ENCODE results near the gene TIGD2. TPM values are rescaled to one million over a fixed set of nuclear protein-coding genes. Genes with fewer than 3 reads are reported as not detected.

The TIGD2 gene
- total and polyA plus RNA-seq, 2 of the 13 experiments (the other 11 are each of a cell fraction or from before 2014, with no cell fraction given) = 3.1 to 15.5 TPM

GRCh38 chr4:89111833-89112563, 665 bp downstream of the TIGD2 start:
- WGBS (ENCODE audit: low lambda C conversion rate) = under 1% methylated on average over 15 of the region's 15 CpGs
- in situ Hi-C loops (cut with HindIII; ENCODE audit: extremely low pct_ligation_motif_present, low pct_unique_long_range_greater_than_20kb) = loop anchor here (5.0 kb wide), 1 partner anchor 300 kb away; no protein-coding TSS in a partner anchor
- H3K79me2 ChIP-seq (ENCODE audit: insufficient read depth, low read length) = peaks cover 5% of the 10 kb centered on the region
- intact Hi-C loops (cut with micrococcal nuclease; ENCODE audit: unreplicated experiment) = loop anchor here (1.0 to 5.0 kb wide), 6 partner anchors 11 to 590 kb away; partner anchors contain the start of gene PYURF
- ATAC-seq = peak; percentile 82
- peaks cover 56% of the 10 kb centered on the region for H3K4me1 ChIP-seq (ENCODE audit: insufficient read depth, low read length)
- H3K4me2 ChIP-seq (ENCODE audit: low read depth, low read length) = peak overlapping the region; percentile 92
- DNase-seq (ENCODE audit: low spot score) = peak; percentile 97
- no peaks in the 10 kb centered on the region for H3K36me3 ChIP-seq (replicated peaks in 1 of 2; ENCODE audit: control insufficient read depth in 1 of 2, insufficient read depth in 2 of 2, low read length in 2 of 2)
- CTCF ChIA-PET (ENCODE audit: low intra/inter-chr PET ratio, low total read pairs) = interaction anchor here (0.9 to 1.2 kb wide), 2 partner anchors 47 to 293 kb away, joined by 3 to 4 read pairs; no protein-coding TSS in a partner anchor
- no peaks in the 10 kb centered on the region for H4K20me1 ChIP-seq (ENCODE audit: insufficient read depth, low read length)
- peaks cover 0 to 4% of the 10 kb centered on the region in 2 experiments; a peak in 1 of 5 replicates for H3K27me3 ChIP-seq (ENCODE audit: control insufficient read depth in 1 of 2, insufficient read depth in 2 of 2, low read length in 2 of 2)
- peak; percentile 92 for FAIRE-seq
- BruUV-seq (replicated peaks) = TSS peak; percentile 88
- POLR2A ChIA-PET = interaction anchor here (1.1 kb wide), 1 partner anchor 11 kb away, joined by 6 read pairs; no protein-coding TSS in a partner anchor
- no peak overlapping the region for H2AFZ ChIP-seq (ENCODE audit: low read length)
- peak overlapping the region; percentile 78 to 83 (median 79) for H3K4me3 ChIP-seq (replicated peaks in 1 of 3; ENCODE audit: insufficient read depth in 1 of 3, low read depth in 2 of 3, low read length in 3 of 3)
- peak overlapping the region; percentile 87 for H3K9ac ChIP-seq (ENCODE audit: insufficient read depth, low read depth, low read length)
- H3K9me3 ChIP-seq (ENCODE audit: low read length) = no peaks in the 10 kb centered on the region
- H3K27ac ChIP-seq (ENCODE audit: extremely low read length, insufficient read depth, low read length) = peak overlapping the region; percentile 87
- TF ChIP-seq TFAP4 (IDR thresholded peaks at IDR 0.05; ENCODE audit: borderline replicate concordance, low read depth) = no peak; the same call in 1 of the 2 replicates
- TF ChIP-seq CEBPB (IDR thresholded peaks at IDR 0.05; ENCODE audit: borderline replicate concordance, low read depth, low read length) = peak; percentile 100
- no peak for TF ChIP-seq SRSF4 (IDR thresholded peaks at IDR 0.05; ENCODE audit: low read depth, low read length, poor library complexity, severe bottlenecking)
- TF ChIP-seq ZKSCAN8 (CRISPR knock-in tag; IDR thresholded peaks at IDR 0.05; ENCODE audit: borderline replicate concordance) = peak; percentile 73; the same call in 1 of the 2 replicates
- no peak for TF ChIP-seq ZNF670 (CRISPR knock-in tag; IDR thresholded peaks at IDR 0.05; ENCODE audit: borderline replicate concordance)
- TF ChIP-seq ZNF703 (CRISPR knock-in tag; IDR thresholded peaks at IDR 0.05; ENCODE audit: borderline replicate concordance) = no peak
- no peak for TF ChIP-seq ZNF513 (CRISPR knock-in tag; conservative IDR thresholded peaks at IDR 0.05)
- TF ChIP-seq ARHGAP35 (CRISPR knock-in tag; IDR thresholded peaks at IDR 0.05; ENCODE audit: borderline replicate concordance) = no peak
- TF ChIP-seq ZNF629 (CRISPR knock-in tag; conservative IDR thresholded peaks at IDR 0.05) = peak; percentile 86
- no peak for TF ChIP-seq ARNT (IDR thresholded peaks at IDR 0.05)
- TF ChIP-seq NAIF1 (CRISPR knock-in tag; IDR thresholded peaks at IDR 0.05; ENCODE audit: borderline replicate concordance) = no peak
- TF ChIP-seq HOXA5 (CRISPR knock-in tag; IDR thresholded peaks at IDR 0.05) = no peak; the same call in 1 of the 2 replicates
- TF ChIP-seq ZNF512 (CRISPR knock-in tag; IDR thresholded peaks at IDR 0.05) = no peak
- no peak for TF ChIP-seq NFKB2 (CRISPR knock-in tag; IDR thresholded peaks at IDR 0.05; ENCODE audit: borderline replicate concordance)
- peak; percentile 86 for TF ChIP-seq FOXP4 (CRISPR knock-in tag; IDR thresholded peaks at IDR 0.05)

All from HepG2 (cell line).